Transverse colon (tissue), 4 donors: ENCODE data around the gene MRPL11.

Source experiments
- EP300 ChIP-seq: sonication (generic); formaldehyde crosslinking; IDR thresholded peaks from one replicate; pipeline ENCODE4 v1.6.1; 2017; ENCODE audit warnings: antibody characterized with exemption, low read depth
- POLR2A ChIP-seq: fragments of 450-650 bp; IDR thresholded peaks from one replicate; pipeline ENCODE4 v1.6.1; 2016; ENCODE audit warnings: antibody characterized with exemption, mild to moderate bottlenecking, moderate library complexity
- POLR2AphosphoS5 ChIP-seq, 3 donors: sonication (generic); formaldehyde crosslinking; IDR thresholded peaks; one replicate each; pipeline ENCODE4 v1.6.1; 2016; ENCODE audit warnings: antibody characterized with exemption in 3 of 3
- TF ChIP-seq, protein P1 (sequence below), 5 experiments: fragments of 200-600 bp in 3 of 5; fragments of 450-650 bp in 2 of 5; sonication (generic) in 3 of 5; IDR thresholded peaks; 1 replicate in 2 of 5; 2 replicates in 3 of 5; pipeline ENCODE4 v1.5.1; 2016 to 2017; ENCODE audit warnings: antibody characterized with exemption in 5 of 5, inconsistent platforms in 3 of 5, mild to moderate bottlenecking in 2 of 5, moderate library complexity in 1 of 5

DNA sequence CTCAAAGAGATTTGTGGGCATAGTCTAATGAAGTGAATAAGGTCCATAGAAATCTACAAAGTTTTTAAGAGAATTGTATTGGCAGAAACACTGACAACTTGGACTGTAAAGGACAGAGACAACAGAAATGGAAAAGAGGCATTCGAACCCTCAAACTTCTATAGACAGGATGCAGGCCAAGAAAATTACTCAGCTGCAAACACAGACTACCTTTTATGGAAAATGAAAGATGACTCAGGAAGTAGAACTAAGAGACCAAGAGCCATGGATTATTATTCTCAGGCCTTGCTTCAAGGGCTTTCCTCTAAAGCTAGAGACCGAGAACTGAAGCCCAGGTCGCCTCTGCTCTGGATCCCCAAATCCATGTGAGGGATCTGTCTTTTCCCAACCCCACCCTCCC is 24.3 kb upstream of the MRPL11 start:
- TF ChIP-seq, protein P1, sequence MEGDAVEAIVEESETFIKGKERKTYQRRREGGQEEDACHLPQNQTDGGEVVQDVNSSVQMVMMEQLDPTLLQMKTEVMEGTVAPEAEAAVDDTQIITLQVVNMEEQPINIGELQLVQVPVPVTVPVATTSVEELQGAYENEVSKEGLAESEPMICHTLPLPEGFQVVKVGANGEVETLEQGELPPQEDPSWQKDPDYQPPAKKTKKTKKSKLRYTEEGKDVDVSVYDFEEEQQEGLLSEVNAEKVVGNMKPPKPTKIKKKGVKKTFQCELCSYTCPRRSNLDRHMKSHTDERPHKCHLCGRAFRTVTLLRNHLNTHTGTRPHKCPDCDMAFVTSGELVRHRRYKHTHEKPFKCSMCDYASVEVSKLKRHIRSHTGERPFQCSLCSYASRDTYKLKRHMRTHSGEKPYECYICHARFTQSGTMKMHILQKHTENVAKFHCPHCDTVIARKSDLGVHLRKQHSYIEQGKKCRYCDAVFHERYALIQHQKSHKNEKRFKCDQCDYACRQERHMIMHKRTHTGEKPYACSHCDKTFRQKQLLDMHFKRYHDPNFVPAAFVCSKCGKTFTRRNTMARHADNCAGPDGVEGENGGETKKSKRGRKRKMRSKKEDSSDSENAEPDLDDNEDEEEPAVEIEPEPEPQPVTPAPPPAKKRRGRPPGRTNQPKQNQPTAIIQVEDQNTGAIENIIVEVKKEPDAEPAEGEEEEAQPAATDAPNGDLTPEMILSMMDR (IDR thresholded peaks at IDR 0.05) = no peak
- no peak for TF ChIP-seq POLR2A
- no peak for TF ChIP-seq POLR2AphosphoS5 (IDR thresholded peaks at IDR 0.05)
- TF ChIP-seq EP300 = no peak
